Common myeloid progenitor, CD34-positive (primary cell): Measurements from ENCODE around the gene MDK.

Experiments used
- CTCF ChIA-PET: fragments of 350-600 bp; sonication (Branson Sonifier 250); formaldehyde crosslinking; loops from one replicate; lab custom pipeline; 2021; ENCODE audit warnings: antibody characterized with exemption; lab: Charles Lee
- POLR2A ChIA-PET: fragments of 350-600 bp; sonication (Branson Sonifier 250); formaldehyde crosslinking; loops from one replicate; lab custom pipeline; 2021; ENCODE audit warnings: antibody characterized with exemption; lab: Charles Lee
- DNase-seq, 3 donors: peaks; one replicate each; pipeline versions ENCODE4 v3.0.0 to v3.0.0-alpha.2; 2013
- H3K27ac ChIP-seq, 2 experiments: 1 replicate in 1 of 2; 2 replicates in 1 of 2; pipeline ENCODE4 v1.7.0; 2013; ENCODE audit warnings: inconsistent platforms in 2 of 2, low read length in 2 of 2, mild to moderate bottlenecking in 2 of 2, low read depth in 1 of 2, moderate library complexity in 1 of 2; ENCODE audit not compliant: severe bottlenecking in 2 of 2, insufficient read depth in 1 of 2, poor library complexity in 1 of 2
- H3K27me3 ChIP-seq, 5 experiments: replicated peaks in 2 of 5; 1 replicate in 3 of 5; 2 replicates in 2 of 5; pipeline versions ENCODE4 v1.6.1 to v1.7.0; 2013; ENCODE audit warnings: low read length in 4 of 5, mild to moderate bottlenecking in 2 of 5, moderate library complexity in 2 of 5, inconsistent platforms in 1 of 5; ENCODE audit not compliant: insufficient read depth in 5 of 5, control insufficient read depth in 4 of 5
- H3K36me3 ChIP-seq, 4 experiments: 1 replicate in 2 of 4; 2 replicates in 2 of 4; pipeline versions ENCODE4 v1.6.1 to v1.7.0; 2013; ENCODE audit warnings: low read length in 3 of 4, control low read depth in 1 of 4, mild to moderate bottlenecking in 1 of 4; ENCODE audit not compliant: control insufficient read depth in 4 of 4, insufficient read depth in 4 of 4
- H3K4me1 ChIP-seq, 4 experiments: 1 replicate in 3 of 4; 2 replicates in 1 of 4; pipeline versions ENCODE4 v1.6.1 to v1.7.1; 2013; ENCODE audit warnings: low read length in 3 of 4, mild to moderate bottlenecking in 3 of 4, control low read depth in 1 of 4, inconsistent platforms in 1 of 4, moderate library complexity in 1 of 4; ENCODE audit not compliant: control insufficient read depth in 4 of 4, insufficient read depth in 4 of 4; ENCODE audit errors: control extremely low read depth in 1 of 4
- H3K4me3 ChIP-seq, 7 experiments: 1 replicate in 4 of 7; 2 replicates in 3 of 7; pipeline versions ENCODE4 v1.5.1 to v1.7.0; 2013; ENCODE audit warnings: mild to moderate bottlenecking in 7 of 7, low read length in 6 of 7, moderate library complexity in 6 of 7, inconsistent platforms in 2 of 7, low read depth in 2 of 7, control low read depth in 1 of 7; ENCODE audit not compliant: insufficient read depth in 4 of 7, control insufficient read depth in 1 of 7; ENCODE audit errors: extremely low read depth in 1 of 7
- H3K9me3 ChIP-seq, 5 experiments: 1 replicate in 4 of 5; 2 replicates in 1 of 5; pipeline versions ENCODE4 v1.6.1 to v1.7.1; 2013; ENCODE audit warnings: low read length in 4 of 5, mild to moderate bottlenecking in 2 of 5, inconsistent platforms in 1 of 5, low read depth in 1 of 5, moderate library complexity in 1 of 5; ENCODE audit not compliant: control insufficient read depth in 4 of 5, insufficient read depth in 2 of 5; ENCODE audit errors: control extremely low read depth in 1 of 5
- whole genome bisulfite sequencing: methylation state at CpG from one replicate; pipeline ENCODE4 v1.1.5; 2013; ENCODE audit not compliant: insufficient coverage; 5-methylcytosine and 5-hydroxymethylcytosine counted together

The MDK gene

DNA sequence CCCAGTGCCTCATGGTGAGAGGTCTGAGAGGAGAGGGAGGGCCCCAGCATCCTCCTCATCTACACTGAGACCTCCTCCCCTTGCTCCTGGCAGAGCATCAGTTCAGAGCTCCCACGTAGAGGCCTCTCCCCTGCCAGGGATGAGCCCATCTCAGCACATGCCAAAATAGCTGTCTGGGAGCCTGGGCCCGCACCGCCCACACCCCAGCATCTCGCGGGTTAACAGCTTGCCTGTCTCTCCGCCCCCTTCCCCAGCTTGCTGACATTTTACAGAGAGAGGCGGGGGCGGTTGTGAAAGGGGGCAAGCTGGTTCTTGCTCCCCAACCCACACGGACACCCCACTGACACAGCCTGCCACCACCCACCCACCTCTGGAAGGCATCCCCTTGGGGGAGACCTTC is 27.8 kb upstream of the MDK start:
- DNase-seq, result no peak
- CTCF ChIA-PET, result interaction anchor here (0.6 to 42.2 kb wide), 8 partner anchors 5 to 225 kb away, joined by 3 to 1037 read pairs (median 4); partner anchors contain the start of genes DGKZ and MDK
- peak overlapping the region in 1 of 2 experiments; percentile 56 for H3K27ac ChIP-seq
- H3K4me3 ChIP-seq, result no peak overlapping the region
- no peaks in the 10 kb centered on the region for H3K27me3 ChIP-seq
- peaks cover 9 to 75% (median 63%) of the 10 kb centered on the region in 4 experiments for H3K4me1 ChIP-seq
- peaks cover 2 to 50% (median 22%) of the 10 kb centered on the region in 4 experiments for H3K36me3 ChIP-seq
- WGBS, result 79% methylated on average over 4 of the region's 9 CpGs
- no peaks in the 10 kb centered on the region for H3K9me3 ChIP-seq
- POLR2A ChIA-PET, result interaction anchor here (1.3 to 1.4 kb wide), 2 partner anchors 11 to 13 kb away, joined by 3 to 4 read pairs; no protein-coding TSS in a partner anchor

DNA sequence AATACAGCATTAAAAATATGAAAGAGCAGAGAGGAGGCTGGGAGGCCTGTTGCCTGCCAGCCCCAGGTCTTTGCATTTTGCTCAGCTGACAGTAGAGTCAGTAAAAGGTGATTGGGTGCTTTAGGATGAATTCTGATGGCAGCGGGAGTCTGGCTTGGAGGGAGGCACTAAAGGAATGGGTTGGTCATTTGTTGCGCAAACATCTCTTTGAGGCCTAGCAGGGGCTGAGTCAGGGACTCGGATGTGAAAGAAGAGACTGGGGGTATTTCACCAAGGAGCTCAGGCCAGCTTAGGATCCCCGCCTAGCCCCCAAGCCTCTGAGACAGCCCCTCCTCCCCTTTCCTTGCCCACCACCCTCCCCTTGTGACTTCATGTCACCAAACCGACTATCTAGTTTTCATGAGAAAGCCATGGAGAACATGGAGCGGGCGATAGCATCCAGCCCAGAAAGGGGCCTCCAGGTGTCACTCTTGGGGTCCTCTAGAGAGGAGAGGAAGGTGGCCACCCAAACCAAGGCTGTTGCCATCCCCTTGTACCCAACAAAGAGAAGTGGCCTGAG is 24.5 kb upstream of the MDK start:
- H3K36me3 ChIP-seq, result peaks cover 2 to 28% (median 16%) of the 10 kb centered on the region in 4 experiments
- peak in 1 of 3 donors; percentile 38 for DNase-seq
- ChIA-PET CTCF (interaction anchor here (0.6 to 42.2 kb wide), 3 partner anchors 5 to 32 kb away, joined by 3 to 1037 read pairs (median 1037); partner anchors contain the start of genes DGKZ and MDK), POLR2A (interaction anchor here (0.9 kb wide), 1 partner anchor 10 kb away, joined by 3 read pairs; no protein-coding TSS in a partner anchor)
- H3K27me3 ChIP-seq, result no peaks in the 10 kb centered on the region
- 94% methylated on average over 3 of the region's 7 CpGs for WGBS
- no peaks in the 10 kb centered on the region for H3K9me3 ChIP-seq
- peak overlapping the region; percentile 15 to 54 for H3K27ac ChIP-seq
- peak overlapping the region in 1 of 7 experiments; percentile 11 for H3K4me3 ChIP-seq
- H3K4me1 ChIP-seq, result peaks cover 5 to 58% (median 50%) of the 10 kb centered on the region in 4 experiments

DNA sequence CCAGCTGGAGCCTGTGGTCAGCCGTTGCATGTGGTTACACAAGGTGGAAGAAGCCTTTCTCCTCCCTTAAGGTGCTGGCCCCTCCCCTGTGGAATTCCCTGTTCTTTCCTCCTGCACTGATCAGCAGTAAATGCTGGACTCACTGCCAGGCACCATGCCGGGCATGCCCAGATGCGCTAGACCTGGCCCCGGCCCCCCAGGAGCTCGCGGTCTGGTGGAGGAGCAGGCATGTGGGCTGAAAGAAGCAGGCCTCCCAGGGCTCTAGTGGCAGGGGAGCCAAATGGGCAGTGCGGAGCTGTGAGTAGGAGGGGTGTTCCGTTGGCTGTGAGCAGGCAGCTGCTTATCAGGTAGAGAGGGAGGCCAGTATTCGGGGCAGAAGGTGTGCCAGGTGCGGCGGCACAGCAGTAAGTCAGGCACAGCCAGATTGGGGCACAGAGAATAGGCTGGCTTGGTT is 24.0 kb upstream of the MDK start:
- H3K27ac ChIP-seq, result peak overlapping the region; percentile 15 to 54
- H3K27me3 ChIP-seq, result no peaks in the 10 kb centered on the region
- H3K4me1 ChIP-seq, result peaks cover 5 to 58% (median 50%) of the 10 kb centered on the region in 4 experiments
- CTCF ChIA-PET, result interaction anchor here (0.6 to 42.2 kb wide), 3 partner anchors 4 to 32 kb away, joined by 3 to 1037 read pairs (median 1037); partner anchors contain the start of genes DGKZ and MDK
- no peaks in the 10 kb centered on the region for H3K9me3 ChIP-seq
- peak overlapping the region in 1 of 7 experiments; percentile 11 for H3K4me3 ChIP-seq
- peaks cover 2 to 29% (median 16%) of the 10 kb centered on the region in 4 experiments for H3K36me3 ChIP-seq
- no peak for DNase-seq
- WGBS, result 91% methylated on average over 11 of the region's 11 CpGs
- POLR2A ChIA-PET, result no interaction called here

DNA sequence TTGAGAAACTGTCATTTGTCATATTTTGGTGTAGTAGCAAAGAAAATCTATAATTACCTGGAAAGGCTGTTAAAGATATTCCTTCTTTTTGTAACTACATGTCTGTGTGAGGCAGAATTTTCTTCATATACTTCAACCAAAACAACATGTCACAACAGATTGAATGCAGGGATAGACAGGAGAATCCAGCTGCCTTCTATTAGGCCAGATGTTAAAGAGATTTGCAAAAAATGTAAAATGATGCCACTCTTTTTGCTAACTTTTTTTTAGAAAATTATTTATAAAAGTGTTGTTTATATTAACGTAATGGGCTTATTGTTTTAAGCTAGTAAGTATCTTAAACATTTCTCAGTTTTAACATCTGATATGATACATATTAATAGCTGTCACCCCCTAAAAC is 21.5 kb upstream of the MDK start:
- Histone ChIP-seq H3K4me1 (peaks cover 2 to 66% (median 62%) of the 10 kb centered on the region in 4 experiments), H3K9me3 (no peaks in the 10 kb centered on the region), H3K27me3 (no peaks in the 10 kb centered on the region), H3K4me3 (no peak overlapping the region), H3K36me3 (peaks cover 2 to 35% (median 15%) of the 10 kb centered on the region in 4 experiments), H3K27ac (no peak overlapping the region)
- DNase-seq, result no peak
- CTCF ChIA-PET, result interaction anchor here (0.8 to 42.2 kb wide), 4 partner anchors 2 to 408 kb away, joined by 3 to 1037 read pairs (median 520); partner anchors contain the start of genes ATG13, DGKZ and MDK
- WGBS, result no CpG with 5 or more reads among the region's 1 CpG
- POLR2A ChIA-PET, result interaction anchor here (0.6 to 1.1 kb wide), 2 partner anchors 11 to 27 kb away, joined by 3 read pairs; no protein-coding TSS in a partner anchor

DNA sequence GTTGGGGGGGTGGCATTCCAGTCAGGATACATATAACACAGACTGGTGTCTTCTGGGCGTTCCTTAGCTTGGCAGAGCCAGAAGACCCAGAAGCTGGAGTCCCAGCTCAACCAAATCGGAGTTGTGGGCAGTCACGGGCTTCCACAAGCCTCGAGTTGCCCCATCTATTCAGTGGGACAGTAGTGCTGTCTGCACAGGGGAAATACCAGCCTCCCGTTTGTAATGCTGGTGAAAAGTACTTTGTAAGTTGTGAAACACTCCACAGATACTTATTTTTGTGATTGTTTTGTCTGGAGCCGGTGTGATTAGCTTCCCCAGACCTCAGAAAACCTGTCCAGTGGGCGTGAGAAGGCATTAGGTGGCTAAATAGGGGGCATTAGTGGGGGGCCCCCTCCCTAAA is 20.6 kb upstream of the MDK start:
- Histone ChIP-seq H3K36me3 (peaks cover 2 to 40% (median 19%) of the 10 kb centered on the region in 4 experiments), H3K27ac (peak overlapping the region; percentile 91 to 94), H3K9me3 (no peaks in the 10 kb centered on the region), H3K4me1 (peaks cover 2 to 69% (median 62%) of the 10 kb centered on the region in 4 experiments), H3K27me3 (no peaks in the 10 kb centered on the region), H3K4me3 (peak overlapping the region in 6 of 7 experiments; percentile 62 to 83 (median 69))
- CTCF ChIA-PET, result interaction anchor here (1.2 to 42.2 kb wide), 10 partner anchors 1 to 257 kb away, joined by 3 to 1037 read pairs (median 5); partner anchors contain the start of genes ATG13, DGKZ and MDK
- WGBS, result 32% methylated on average over 6 of the region's 7 CpGs
- peak in 1 of 3 donors; percentile 46 for DNase-seq
- POLR2A ChIA-PET, result interaction anchor here (0.9 to 1.7 kb wide), 4 partner anchors 12 to 263 kb away, joined by 3 to 7 read pairs (median 3); partner anchors contain the start of gene DGKZ

DNA sequence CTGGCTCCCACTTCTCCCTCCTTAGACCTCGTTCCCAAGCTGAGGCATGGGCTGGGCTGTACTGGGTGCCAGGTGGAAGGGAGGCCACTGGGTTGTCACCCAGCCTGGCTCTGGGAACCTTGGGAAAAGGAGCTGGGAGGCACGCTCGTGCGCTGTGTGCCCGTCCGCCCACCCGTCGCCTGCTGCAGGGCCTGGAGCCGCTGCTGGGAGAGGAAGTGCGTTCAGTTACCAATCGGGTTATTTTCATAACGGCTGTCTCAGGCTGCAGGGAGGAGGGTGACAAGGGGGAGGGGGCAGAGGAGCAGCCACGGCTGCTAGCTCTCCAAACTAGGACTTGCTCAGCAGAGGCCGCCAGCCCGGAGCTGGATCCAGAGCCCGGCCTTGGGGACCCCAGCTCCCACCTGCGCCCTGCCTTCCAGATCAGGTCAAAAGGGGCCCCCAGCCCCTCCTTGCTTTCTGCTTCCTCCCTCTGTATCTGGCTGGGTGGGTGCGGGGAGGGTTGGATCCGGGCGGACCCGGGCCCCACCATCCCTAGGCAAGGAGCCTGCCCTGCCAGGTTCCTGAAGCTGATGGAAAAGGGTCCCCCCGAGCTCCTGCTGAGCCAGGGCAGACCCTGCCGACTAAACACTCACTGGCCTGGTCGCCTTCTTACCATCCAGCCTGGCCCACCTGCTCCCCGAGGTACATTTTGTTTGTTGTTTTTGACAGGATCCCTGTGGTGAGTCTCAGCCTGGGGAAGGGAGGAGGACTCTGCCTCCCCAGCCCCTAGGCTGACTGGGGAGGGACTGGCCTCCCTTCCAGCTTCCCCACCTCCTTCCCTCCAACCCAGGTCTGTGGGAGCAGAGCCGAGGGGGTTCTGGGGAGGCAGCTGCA is 19.9 kb upstream of the MDK start:
- peak; percentile 77 to 91 (median 88) for DNase-seq
- WGBS, result 0% methylated on average over 18 of the region's 26 CpGs
- peak overlapping the region; percentile 44 to 83 (median 65) for H3K4me3 ChIP-seq

More for the DNA sequence above, 19.9 kb upstream of the MDK start:
- Histone ChIP-seq H3K27ac (peak overlapping the region; percentile 91 to 94), H3K4me1 (peaks cover 2 to 66% (median 61%) of the 10 kb centered on the region in 4 experiments), H3K36me3 (peaks cover 0 to 41% (median 19%) of the 10 kb centered on the region in 4 experiments), H3K27me3 (no peaks in the 10 kb centered on the region), H3K9me3 (no peaks in the 10 kb centered on the region)
- ChIA-PET CTCF (interaction anchor here (1.2 to 42.2 kb wide), 10 partner anchors 0 to 167 kb away, joined by 3 to 1037 read pairs (median 5); partner anchors contain the start of genes DGKZ and MDK), POLR2A (interaction anchor here (0.5 to 1.7 kb wide), 7 partner anchors 12 to 1609 kb away, joined by 3 to 7 read pairs (median 3); partner anchors contain the start of gene DGKZ)
